HG02943 (cell line): ENCODE results near the gene RPS6KA2.

Experiments used
- ATAC-seq: cut with Tn5 transposase; IDR thresholded peaks from one replicate; pipeline ENCODE4 v1.9.1; 2021; ENCODE audit warnings: mild to moderate bottlenecking, low read depth, moderate library complexity; ENCODE audit not compliant: unreplicated experiment

RPS6KA2 gene

GRCh38 chr6:166494757-166495486, 132.1 kb downstream of the RPS6KA2 start:
- ATAC-seq: no peak

- no peak for ATAC-seq
Measured at GRCh38 chr6:166494101-166494441, 133.0 kb downstream of the RPS6KA2 start.

- ATAC-seq: no peak
Measured at GRCh38 chr6:166493427-166494100, 133.5 kb downstream of the RPS6KA2 start.

- ATAC-seq: no peak
Measured at GRCh38 chr6:166492092-166492741, 134.8 kb downstream of the RPS6KA2 start.

GRCh38 chr6:166490671-166491500, 136.2 kb downstream of the RPS6KA2 start:
- no peak for ATAC-seq

- ATAC-seq: no peak
Measured at GRCh38 chr6:166489301-166490155, 137.5 kb downstream of the RPS6KA2 start.

GRCh38 chr6:166488701-166489100, 138.3 kb downstream of the RPS6KA2 start:
- ATAC-seq: no peak

GRCh38 chr6:166488076-166488685, 138.9 kb downstream of the RPS6KA2 start:
- peak; percentile 94 for ATAC-seq

GRCh38 chr6:166487148-166487547, 139.9 kb downstream of the RPS6KA2 start:
- no peak for ATAC-seq

- ATAC-seq: no peak
Measured at GRCh38 chr6:166486536-166486880, 140.5 kb downstream of the RPS6KA2 start.

- ATAC-seq: no peak
Measured at GRCh38 chr6:166485651-166486535, 141.2 kb downstream of the RPS6KA2 start.

GRCh38 chr6:166484863-166485262, 142.2 kb downstream of the RPS6KA2 start:
- no peak for ATAC-seq

- ATAC-seq: no peak
Measured at GRCh38 chr6:166483573-166484250, 143.3 kb downstream of the RPS6KA2 start.

GRCh38 chr6:166483026-166483425, 144.0 kb downstream of the RPS6KA2 start:
- no peak for ATAC-seq

- no peak for ATAC-seq
Measured at GRCh38 chr6:166478782-166479592, 148.1 kb downstream of the RPS6KA2 start.

- no peak for ATAC-seq
Measured at GRCh38 chr6:166477647-166478365, 149.2 kb downstream of the RPS6KA2 start.
